Measurements from ENCODE around the gene GFAP.

The GFAP gene

DNA sequence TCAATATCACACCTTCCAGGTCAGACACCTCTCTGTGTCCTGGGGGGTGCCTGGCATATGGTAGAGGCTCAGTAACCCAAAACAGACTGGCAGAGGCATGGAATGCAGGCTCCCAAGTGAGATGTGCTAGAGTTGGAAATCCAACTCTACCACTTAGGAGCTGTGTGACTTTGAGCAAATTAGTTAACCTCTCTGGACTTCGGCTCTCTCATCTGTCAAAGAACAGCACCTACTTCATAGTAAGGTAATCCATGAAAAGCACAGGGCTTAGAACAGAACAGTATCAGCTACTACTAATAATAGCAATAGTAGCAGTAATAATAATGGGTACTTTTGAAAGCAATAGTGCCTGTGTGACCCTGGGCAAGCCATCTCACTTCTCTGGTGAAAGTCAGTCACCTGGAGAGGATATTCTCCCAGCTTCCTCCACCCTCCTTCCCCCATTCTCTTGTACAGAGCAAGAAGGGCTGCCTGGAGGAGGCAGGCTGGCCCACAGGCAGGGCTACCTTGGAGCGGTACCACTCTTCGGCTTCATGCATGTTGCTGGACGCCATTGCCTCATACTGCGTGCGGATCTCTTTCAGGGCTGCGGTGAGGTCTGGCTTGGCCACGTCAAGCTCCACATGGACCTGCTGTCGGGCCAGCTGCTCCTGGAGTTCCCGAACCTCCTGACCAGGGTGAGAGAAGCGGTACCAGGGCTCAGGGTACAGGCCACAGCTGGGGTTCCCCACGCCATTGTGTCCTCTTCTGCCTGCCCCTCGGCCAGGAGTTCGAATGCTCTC is 2.3 kb downstream of the GFAP start:
- DNase-seq, result no peak

DNA sequence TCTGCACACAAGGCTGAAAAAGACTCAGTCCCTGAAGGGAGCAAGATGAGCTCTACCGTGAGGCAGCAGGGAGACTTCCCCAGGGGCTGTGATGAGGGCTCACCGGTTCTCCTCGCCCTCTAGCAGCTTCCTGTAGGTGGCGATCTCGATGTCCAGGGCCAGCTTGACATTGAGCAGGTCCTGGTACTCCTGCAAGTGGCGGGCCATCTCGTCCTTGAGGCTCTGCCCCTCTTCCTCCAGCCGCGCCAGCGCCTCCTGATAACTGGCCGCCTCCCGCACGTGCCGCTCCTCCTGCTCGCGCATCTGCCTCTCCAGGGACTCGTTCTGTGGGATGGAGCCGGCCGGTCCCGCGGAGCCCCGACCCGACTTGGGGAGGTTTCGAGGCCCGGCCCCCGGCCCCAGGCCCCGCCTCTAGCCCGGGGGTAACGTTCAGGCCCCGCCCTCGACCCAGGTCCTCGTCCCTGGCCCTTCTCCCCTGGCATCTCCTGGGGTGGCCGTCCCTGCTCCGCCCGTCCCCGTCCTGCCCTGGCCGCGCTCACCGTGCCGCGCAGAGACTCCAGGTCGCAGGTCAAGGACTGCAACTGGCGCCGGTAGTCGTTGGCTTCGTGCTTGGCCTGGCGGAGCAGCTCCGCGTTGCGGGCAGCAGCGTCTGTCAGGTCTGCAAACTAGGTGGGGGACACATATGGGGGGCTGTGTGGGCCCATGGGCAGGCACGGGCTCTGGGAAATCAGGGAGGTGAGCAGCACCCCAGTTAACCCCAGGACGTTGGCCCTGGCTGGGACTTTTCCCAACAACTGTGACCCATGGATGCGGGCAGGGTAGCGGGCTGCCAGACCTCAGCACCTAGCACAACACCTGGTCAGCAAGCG is 3.9 kb downstream of the GFAP start:
- no peak for DNase-seq

DNA sequence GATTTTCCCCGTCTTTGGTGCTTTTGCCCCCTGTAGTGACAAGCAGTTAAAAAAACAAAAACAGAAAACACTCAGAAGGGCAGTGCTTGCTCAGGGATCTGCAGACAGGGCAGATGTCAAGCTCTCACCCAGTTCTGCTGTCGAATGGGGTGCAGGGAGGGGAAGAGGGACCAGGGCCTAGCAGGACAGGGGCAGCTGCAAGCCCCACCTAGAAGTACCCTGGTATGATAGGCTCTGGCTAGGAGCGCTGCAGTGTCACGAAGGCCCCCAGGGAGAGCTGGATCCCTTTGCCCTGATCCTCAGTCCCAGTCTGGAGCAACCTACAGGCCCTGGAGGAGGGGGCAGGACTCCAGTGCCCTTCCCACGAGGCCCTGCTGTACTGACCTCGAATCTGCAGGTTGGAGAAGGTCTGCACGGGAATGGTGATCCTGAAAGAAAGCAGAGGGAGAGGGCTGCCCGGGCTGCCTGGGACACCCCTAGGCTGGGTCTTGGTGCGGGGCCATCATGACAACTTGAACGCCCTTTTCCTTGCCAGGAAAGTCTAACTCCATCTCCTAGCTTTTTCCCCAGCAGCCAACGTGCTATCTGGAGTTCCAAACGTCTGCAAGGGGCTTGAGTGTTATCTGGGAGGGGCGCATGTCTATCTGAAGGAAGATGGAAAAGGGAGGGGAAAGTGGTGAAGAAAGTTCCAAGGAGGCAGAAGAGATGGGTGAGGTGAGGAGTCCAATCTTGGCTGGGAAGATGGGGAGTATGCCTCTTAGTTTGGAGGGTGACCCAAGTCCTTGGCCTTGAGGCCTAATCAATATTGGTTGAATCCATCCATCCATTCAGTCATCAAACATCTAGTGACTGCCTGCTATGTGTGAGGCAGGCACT is 4.8 kb downstream of the GFAP start:
- DNase-seq, result no peak

DNA sequence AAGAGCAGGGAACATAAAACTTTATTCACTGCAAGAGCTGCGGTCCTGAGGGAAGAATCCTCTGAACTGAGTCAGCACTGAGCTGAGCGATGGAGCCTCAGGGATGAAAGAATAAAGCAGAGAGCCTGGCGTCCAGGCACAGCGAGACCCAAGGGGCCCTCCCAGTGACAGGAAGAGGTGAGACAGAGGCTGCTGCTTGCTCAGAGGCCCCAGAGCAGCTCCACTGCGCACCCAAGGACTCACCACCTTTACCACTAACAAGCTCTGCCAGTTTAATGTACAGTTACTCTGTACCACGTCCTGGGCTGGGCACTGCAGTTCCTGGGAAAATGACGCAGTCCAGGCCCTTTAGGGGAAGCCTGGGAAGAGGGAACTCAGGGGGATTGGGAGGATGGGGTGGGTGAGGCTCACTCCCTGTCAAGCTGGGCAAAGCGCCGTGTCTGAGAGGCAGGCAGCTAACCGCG is 5.6 kb downstream of the GFAP start:
- no peak for DNase-seq

DNA sequence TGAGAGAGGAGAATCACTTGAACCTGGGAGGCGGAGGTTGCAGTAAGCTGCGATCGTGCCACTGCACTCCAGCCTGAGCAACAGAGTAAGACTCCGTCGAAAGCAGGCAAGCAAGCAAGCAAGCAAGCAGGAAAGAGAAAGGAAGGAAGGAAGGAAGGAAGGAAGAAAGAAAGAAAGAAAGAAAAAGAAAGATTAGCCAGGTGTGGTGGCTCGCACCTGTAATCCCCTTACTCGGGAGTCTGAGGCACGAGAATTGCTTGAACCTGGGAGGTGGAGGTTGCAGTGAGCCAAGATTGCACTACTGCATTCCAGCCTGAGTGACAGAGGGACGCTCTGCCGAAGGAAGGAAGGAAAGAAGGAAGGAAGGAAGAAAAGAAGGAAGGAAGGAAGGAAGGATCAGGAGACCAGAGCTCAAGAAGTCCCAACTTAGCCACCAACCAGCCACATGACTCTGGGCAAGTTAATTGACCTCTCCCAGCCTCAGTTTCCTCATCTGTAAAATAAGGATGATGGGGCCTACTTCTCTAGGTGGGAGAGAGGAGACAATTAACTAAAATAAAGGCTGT is 6.5 kb downstream of the GFAP start:
- DNase-seq, result no peak

DNA sequence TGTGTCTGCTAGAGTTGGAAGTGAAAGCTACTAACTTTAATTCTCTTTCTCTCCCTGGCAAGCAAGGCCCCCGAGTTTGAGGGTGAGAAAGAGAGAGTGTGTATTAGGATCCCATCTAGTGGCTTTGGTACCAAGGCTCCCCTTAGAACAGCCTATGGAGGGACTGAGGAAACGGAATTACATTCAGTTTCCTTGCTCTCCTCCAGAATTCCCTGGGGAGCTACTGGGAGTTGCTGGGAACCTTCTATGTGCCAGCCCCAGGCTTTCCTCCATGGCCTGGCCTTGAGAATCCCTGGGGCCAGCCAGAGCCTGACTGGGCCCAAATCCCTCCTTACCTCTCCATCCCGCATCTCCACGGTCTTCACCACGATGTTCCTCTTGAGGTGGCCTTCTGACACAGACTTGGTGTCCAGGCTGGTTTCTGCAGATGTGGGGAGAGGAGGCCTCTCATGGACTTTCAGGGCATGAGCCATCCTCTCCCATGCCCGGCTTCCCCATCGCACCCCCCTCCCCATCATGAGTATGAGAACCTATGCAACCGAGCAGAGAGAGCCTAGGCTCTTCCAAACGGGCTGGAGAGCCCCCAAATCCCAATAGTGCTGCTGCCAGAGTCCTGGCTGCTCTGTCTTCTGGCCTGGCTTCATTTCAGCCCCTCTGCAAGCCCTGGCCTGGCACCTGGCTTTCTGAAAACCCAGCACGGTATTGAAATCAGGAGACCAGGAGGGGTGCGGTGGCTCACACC is 7.4 kb downstream of the GFAP start:
- no peak for DNase-seq

DNA sequence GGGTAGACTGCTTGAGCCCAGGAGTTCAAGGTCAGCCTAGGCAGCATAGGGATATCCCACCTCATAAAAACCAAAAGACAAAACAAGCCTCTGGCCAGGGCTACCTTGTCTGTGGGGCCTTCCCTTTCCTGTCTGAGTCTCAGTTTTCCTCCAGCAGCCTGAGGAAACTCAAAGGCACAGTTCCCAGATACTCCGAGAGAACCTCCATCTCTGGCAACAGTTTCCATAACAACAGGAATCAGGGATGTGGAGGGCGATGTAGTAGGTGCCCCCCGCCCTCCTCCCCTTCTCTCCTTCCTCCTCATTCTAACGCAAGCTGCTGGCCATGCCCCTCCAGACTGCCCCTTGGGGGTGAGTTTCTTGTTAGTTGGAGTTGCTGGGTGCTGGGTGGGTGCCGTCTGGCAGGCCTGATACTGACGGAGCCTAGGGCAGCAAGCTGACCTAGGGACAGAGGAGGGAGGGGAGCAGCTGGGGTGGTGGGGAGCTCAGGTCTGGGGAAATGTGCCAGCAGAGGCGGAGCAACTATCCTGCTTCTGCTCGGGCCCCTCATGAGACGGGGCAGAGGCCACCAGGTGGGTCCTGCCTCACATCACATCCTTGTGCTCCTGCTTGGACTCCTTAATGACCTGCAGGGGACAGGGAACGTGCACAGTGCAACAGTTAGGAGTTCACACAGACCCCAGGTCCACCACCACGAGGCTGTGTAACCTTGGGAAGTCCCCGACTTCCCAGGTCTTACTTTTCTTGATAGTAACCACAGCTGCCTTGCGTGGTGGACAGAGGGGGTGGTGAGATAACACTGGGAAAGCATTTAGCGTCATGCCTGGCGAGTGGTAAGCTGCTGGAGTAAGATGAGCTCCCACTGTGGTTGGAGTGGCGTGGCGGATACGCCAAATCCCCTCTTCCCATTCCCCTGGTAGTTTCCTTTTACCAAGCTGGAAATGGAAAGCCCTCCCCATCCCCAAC is 8.3 kb downstream of the GFAP start:
- no peak for DNase-seq

DNA sequence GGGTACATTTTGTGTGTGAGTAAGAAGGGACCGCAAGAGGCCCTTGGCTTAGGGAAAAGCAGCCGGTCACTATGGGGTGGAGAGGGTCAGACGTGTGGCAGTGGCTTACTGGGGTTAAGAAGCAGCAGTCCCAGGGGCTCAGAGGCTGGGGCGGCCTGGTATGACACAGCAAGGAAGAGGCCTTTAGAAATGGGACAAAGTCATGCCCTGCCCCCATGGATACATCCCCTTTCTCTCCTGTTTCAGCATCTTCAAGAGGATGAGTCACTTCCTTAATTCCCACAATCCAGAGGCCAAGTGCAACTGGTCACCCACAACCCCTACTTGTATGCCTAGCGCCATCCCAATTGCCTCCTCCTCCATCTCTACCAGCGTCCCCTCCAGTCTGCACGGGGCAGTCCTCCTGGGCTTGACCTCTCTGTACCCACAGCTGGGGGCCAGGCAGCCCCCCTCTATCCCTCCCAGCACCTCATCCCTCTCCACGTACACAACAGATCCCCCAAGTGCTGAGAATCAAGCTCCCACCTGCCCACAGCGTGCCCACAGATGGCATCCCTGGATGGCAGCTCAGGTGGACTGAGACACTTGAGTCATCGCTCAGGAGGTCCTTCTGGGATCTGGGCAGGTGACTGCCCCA is 9.2 kb downstream of the GFAP start:
- DNase-seq, result no peak

DNA sequence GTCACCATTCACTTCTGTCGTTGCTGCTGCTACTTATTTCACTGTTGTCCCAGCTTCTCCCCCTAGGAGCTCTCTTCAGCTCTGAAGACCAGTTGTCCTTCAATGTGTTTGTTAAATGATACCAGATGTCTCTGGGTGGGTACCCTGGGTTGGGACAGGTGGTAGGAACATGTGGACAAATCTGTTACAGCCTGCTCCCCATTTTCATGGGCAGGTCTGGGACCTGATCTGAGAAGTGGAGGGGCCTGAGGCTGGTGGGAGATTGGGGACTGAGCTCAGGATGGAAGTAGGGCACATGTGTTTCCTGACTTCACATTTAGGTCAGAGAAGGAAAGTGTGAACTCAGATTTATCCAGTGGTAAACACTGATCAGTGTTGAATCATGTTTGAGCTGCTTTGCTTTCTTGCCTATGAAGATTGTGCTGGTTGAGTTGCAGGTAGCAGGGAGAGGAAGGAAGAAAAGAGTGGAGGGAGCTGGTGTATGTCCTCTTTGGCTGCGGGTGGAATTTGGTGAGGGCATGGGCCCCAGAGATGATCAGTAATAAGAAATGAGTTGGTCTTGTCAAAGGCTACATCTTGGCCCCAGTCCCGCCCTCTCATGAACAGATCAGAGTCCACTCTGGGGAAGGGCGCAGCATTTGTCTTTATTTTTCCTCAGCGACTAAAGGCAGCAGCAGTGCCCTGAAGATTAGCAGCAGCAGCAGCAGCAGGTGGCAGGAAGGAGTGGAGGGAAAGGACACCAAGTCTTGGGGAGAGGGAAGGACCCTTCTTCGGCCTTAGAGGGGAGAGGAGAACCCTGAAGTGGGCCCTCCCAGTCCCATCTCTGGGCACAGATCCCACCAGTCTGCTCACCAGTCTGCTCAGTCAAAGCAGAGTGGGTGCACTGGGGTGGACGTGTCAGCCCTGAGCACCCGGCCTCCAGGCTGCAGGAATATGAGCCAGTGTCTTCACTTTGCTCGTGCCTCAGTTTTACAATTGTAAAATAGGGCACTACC is 10.0 kb downstream of the GFAP start:
- no peak for DNase-seq

DNA sequence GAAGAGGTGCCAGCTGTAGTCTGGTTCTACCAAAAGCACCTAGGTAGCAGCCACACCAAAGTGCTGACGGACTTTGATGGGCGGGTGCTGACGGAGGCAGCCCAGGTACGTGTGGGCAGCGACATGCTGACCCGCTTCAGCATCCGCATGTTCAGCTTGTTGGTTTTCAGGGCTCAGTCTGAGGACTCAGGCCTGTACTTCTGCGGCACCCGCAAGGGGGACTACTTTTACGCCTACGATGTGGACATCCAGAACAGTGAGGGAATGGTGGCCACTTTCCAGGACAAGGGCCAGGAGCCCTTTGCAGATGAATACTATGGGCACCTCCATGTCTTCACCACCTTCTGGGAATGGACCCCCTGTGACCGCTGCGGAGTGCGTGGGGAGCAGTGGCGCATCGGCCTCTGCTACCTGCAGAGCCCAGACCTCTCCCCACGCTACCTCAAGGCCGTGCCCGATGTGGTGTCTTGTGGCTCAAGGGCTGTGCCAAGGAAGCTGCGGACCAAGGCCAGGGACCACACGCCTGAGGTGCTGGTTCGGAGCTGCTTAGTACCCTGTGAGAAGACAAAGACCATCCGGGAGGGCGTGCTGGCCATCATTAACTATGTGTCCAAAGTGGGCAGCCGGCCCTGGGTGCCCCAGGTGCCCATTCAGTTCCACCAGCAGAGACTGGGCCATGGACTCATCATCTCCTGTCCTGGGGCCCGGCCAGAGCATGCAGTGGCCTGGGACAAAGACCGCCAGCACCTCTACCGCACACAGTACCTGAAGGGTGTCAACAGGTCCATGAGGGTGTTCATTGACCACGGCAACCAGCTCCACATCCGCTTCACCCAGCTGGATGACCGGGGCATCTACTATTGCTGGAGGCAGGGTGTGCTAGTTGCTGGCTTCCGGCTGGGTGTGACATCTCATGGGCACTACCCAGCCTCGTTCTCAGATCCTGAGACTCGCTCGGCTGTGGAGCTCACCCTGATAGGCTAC is 11.0 kb downstream of the GFAP start:
- no peak for DNase-seq

DNA sequence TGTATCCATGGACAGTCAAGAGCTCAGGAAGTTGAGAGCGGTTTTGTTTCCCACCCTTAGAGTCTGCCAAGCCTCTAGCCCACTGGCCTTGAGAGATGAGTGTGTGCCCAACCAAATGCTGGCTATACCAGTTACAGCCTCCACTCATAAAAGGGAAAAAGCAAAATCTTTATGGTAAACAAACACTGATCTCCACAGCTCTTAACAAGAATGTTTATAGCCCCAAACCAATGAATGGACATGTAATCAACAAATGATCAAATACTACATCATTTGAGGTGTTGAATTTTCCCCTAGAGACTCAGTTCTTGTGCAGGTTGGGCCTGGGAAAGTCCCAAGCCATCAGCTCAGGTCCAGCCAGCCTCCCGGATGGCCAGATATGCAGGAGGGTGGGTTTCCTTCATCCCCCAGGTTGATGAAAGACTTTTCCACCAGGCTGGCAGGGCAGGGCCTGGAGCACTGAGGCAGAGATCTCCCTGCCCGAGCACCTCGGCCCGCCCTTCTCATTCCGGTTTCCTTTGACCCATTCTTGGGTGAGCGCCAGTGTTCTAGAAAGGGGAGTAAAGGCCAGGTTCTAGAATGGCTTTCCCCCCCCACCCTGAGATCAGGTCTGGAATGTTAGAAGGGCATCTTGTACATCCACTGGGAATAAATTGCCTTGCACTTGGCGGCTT is 12.2 kb downstream of the GFAP start:
- no peak for DNase-seq

DNA sequence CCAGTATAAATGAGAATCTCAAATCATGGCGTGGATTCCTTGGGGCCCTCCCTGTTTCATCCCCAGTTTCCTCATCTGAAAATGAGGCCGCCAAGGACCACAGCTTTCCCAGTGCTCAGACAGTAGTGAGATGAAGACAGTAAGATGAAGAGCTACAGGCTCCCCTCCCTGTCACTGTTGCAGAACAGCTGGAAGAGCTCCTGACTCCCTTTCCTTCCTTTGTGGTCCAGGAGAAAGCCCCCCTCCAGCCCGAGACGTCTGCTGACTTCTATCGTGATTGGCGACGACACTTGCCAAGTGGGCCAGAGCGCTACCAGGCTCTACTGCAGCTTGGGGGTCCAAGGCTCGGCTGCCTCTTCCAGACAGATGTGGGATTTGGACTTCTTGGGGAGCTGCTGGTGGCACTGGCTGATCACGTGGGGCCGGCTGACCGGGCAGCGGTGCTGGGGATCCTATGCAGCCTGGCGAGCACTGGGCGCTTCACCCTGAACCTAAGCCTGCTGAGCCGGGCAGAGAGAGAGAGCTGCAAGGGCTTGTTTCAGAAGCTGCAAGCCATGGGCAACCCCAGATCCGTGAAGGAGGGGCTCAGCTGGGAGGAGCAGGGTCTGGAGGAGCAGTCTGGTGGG is 13.1 kb downstream of the GFAP start:
- no peak for DNase-seq

DNA sequence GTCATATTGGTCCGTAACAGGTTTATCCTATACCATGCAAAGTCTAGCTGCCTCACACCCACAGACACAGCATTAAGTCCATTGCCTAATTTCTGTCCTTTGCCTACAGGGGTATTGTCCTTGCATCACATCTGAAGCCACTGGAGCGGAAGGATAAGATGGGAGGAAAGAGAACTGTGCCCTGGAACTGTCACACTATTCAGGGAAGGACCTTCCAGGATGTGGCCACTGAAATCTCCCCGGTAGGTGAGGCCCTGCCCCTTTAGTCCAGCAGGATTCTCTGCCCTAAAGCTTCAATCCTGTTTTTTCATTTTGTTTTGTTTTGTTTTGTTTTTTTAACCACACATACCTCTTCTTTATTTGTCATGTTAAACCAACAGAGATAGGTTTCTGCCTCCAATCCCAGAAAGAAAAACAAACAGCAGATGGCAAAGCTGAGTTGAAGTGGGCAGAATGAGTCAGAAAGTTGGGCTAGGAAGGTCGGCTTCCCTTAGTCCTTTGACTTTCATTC is 13.8 kb downstream of the GFAP start:
- no peak for DNase-seq

DNA sequence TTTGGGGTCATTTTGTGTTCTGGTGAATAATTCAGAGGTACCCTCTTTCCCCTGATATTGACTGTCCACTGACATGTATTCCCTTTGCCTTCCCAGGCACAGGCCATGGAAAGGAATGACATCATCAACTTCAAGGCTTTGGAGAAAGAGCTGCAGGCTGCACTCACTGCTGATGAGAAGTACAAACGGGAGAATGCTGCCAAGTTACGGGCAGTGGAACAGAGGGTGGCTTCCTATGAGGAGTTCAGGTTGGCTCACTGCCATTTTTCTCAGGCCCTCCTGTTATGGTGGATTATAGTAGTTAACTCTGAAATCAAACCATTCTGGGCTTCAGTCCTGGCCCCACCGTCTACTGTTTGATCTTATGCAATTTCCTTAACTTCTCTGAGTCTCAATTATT is 14.4 kb downstream of the GFAP start:
- peak; percentile 38 for DNase-seq

DNA sequence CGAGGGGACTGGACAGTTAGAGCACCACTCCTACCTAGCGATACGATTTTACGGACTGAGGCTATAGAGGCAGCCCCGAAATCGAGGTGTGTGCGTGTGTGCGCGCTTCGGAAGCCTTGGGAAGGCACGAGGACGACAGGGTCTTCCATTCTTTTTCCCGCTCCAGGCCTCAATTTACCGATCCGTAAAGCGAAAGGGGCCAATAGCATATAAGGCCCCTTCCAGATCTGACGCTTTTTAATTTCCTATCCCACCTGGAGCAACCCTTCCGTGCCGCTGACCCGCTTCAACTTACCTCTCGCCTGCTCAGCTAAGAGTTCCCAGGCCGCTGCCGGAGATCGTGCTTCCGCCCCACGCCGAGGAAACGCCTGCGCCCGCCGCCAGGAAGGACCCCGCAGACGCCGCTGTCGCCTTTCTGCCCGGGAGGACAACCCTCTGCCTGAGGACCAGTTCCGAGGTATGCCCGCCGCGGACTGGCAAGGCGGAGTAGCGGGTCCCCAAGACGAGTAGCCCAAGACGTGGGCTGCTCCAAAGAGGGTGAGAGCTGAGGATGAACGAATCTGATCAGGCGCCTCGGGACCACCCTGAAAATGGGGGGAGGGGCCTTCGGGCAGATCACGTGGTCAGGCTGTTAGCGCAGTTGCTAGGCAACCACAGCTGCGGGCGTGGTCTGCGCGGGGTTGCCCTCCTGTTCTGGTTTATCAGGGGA is 16.1 kb downstream of the GFAP start, which contains the start of gene EFTUD2:
TSS of gene EFTUD2 (minus strand) at position 372 of the 709 bp plus-strand sequence. CDS start 4,924 bp downstream, outside the sequence.
- peak; percentile 85 for DNase-seq

DNA sequence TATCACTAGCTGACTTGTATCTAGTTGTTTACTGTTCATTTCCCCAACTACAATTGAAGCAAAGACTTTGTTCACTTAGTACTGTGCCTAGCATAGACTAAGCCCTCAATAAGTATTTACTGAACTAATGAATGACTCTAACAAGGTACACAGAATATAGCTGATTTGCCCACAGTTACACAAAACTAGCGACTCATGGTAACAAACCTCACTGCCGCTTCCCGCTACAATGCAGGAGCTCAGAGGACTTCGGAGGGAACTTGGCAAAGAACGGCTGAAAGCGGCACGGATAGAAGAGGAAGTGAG is 16.6 kb downstream of the GFAP start:
- no peak for DNase-seq

All from NCI-H2029 (cell line).